ENCODE measurements around the gene PSMB10. TPM values are rescaled to one million over a fixed set of nuclear protein-coding genes. Genes with fewer than 3 reads are reported as not detected.
"Not testable (repeated sequence)": the region's sequence is repeated elsewhere in the genome, so short reads cannot be mapped to it uniquely, and the experiment has no call there.

PSMB10 gene
- total RNA-seq, 4 donors from 2014 or later, result 22.9 to 57.6 (median 39.4) TPM

DNA sequence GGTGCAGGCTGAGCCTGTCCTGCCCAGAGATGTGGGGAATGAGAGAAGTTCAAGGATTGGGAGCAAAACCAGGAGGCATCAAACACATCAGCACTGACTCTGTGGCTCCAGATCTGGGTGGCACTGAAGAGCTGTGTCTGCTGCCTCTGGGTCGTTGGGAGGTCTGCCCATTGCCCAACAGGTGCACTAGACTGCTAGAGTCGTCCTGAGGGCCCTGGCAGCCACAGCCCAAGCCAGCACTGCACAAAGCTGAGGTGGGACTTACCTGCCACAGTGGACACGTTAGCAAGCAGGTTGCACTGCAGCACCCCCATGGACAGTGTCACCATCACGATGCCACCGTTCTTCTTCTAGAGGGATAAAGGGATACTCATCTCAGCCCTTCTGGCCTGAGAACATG lies 40.4 kb upstream of the PSMB10 start:
- Histone ChIP-seq H3K4me3 (no peak overlapping the region), H3K27me3 (peaks cover 0 to 9% of the 10 kb centered on the region in 2 donors), H3K27ac (no peak overlapping the region), H3K9me3 (no peaks in the 10 kb centered on the region), H3K36me3 (no peaks in the 10 kb centered on the region), H3K4me1 (no peaks in the 10 kb centered on the region)
- no peak for DNase-seq (ENCODE audit: low spot score in 2 of 2)
- TF ChIP-seq EP300 (IDR thresholded peaks at IDR 0.05), result no peak
- TF ChIP-seq POLR2A (IDR thresholded peaks at IDR 0.05), result no peak
- TF ChIP-seq CTCF (IDR thresholded peaks at IDR 0.05), result no peak
- 62 to 71% methylated on average over 2 to 5 of the region's 5 CpGs for WGBS, 2 donors

- Histone ChIP-seq H3K27ac (no peak overlapping the region), H3K4me1 (no peaks in the 10 kb centered on the region), H3K9me3 (no peaks in the 10 kb centered on the region), H3K36me3 (no peaks in the 10 kb centered on the region), H3K27me3 (peaks cover 0 to 9% of the 10 kb centered on the region in 2 donors), H3K4me3 (no peak overlapping the region)
- DNase-seq (ENCODE audit: low spot score in 2 of 2), result no peak
- TF ChIP-seq CTCF (IDR thresholded peaks at IDR 0.05) (no peak), POLR2A (IDR thresholded peaks at IDR 0.05) (no peak)
- 88 to 100% methylated on average over 2 of the region's 2 CpGs for WGBS, 2 donors
Measured at GRCh38 chr16:67976205-67976604, 39.6 kb upstream of the PSMB10 start.

DNA sequence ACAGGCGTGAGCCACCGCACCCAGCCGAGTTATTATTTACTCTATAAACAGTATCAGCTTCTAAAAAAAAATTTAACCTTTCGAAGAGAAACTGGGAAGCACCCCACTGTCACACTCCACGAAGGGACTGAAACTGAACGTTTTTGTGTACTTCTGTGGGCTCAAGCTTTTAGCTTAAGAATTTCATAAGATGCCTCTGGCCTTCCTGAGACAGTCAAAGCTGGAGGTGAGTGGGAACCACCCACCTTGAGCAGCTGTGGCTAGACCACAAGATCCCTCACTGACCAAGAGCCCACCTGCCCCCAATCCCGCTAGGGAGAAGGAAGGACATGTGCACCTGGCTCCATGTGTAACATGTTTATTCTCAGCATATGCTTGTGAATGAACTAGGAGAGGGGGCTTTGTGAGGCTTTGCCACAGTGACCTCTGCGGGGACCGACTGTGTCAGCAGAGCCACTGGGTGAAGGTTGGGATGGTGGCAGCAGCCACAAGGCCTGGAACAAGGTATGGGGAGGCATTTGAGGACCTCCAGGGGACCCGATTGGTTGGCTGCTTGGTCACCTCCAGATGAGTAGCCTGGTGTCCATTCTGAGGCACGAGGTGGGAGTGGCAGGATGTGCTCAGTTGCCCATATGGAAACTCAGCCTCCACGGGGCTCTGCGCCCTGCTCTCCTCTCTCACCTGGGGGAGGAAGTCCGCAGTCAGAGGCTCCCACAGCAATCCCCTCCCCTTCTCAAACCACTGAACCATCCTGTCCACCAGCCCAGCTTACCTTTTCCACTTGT lies 38.9 kb upstream of the PSMB10 start:
- no peaks in the 10 kb centered on the region for H3K4me1 ChIP-seq
- no peaks in the 10 kb centered on the region for H3K9me3 ChIP-seq
- H3K36me3 ChIP-seq, result no peaks in the 10 kb centered on the region
- H3K27ac ChIP-seq, result no peak overlapping the region
- no peak overlapping the region for H3K4me3 ChIP-seq
- no peak for TF ChIP-seq POLR2A (IDR thresholded peaks at IDR 0.05)
- TF ChIP-seq EP300 (IDR thresholded peaks at IDR 0.05), result no peak
- TF ChIP-seq CTCF (IDR thresholded peaks at IDR 0.05), result no peak
- 71 to 73% methylated on average over 11 to 12 of the region's 14 CpGs for WGBS, 2 donors
- DNase-seq (ENCODE audit: low spot score in 2 of 2), result no peak
- H3K27me3 ChIP-seq, result peaks cover 0 to 7% of the 10 kb centered on the region in 2 donors

DNA sequence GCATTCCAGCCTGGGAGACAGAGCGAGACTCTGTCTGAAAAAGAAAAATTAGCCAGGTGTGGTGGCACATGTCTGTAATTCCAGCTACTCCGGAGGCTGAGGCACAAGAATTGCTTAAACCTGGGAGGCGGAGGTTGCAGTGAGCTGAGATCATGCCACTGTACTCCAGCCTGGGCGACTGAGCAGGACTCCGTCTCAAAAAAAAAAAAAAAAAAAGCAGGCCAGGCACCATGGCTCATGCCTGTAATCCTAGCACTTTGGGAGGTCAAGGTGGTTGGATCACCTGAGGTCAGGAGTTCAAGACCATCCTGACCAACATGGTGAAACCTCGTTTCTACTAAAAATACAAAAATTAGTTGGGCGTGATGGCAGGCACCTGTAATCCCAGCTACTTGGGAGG lies 35.6 kb upstream of the PSMB10 start:
- H3K9me3 ChIP-seq, result not testable (repeated sequence)
- 91 to 92% methylated on average over 7 of the region's 7 CpGs for WGBS, 2 donors

GRCh38 chr16:67971111-67971510 lies 34.5 kb upstream of the PSMB10 start:
- Histone ChIP-seq H3K9me3 (no peaks in the 10 kb centered on the region), H3K4me3 (no peak overlapping the region), H3K4me1 (peaks cover 0 to 19% (median 14%) of the 10 kb centered on the region in 4 donors), H3K27ac (no peak overlapping the region), H3K36me3 (no peaks in the 10 kb centered on the region), H3K27me3 (no peaks in the 10 kb centered on the region)
- DNase-seq (ENCODE audit: low spot score in 2 of 2), result no peak
- 90 to 91% methylated on average over 9 of the region's 9 CpGs for WGBS, 2 donors
- TF ChIP-seq POLR2A (IDR thresholded peaks at IDR 0.05) (no peak), EP300 (IDR thresholded peaks at IDR 0.05) (no peak), CTCF (IDR thresholded peaks at IDR 0.05) (no peak)

More for the DNA sequence above, 35.6 kb upstream of the PSMB10 start:
- not testable (repeated sequence) for H3K27ac ChIP-seq; H3K36me3 ChIP-seq; H3K4me3 ChIP-seq; H3K27me3 ChIP-seq; DNase-seq (ENCODE audit: low spot score in 2 of 2); H3K4me1 ChIP-seq
